ENCODE results near the gene SEC11A. TPM values are rescaled to one million over a fixed set of nuclear protein-coding genes. Genes with fewer than 3 reads are reported as not detected.

Gene SEC11A
- polyA plus RNA-seq, 1 donor, result 279 TPM

DNA sequence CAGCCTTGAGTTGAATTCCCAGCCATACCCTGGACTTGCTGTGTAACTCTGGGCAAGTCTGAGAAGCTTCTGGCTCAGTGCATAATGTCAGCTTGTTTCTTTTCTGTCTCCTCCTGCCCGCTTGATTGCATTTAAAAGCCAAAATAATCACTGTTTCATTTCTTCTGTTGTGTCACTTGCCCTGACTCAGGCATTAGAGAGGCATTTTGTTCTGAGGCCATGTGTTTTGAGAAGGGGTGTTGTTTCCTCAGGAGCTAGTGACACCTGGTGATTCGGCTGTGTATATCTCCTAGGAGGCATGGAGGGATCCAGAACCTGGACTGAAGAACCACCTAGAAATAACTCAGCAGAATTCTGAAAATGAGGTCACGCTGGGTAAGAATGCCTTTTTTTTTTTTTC, 77.8 kb downstream of the SEC11A start:
- no peak for DNase-seq

DNA sequence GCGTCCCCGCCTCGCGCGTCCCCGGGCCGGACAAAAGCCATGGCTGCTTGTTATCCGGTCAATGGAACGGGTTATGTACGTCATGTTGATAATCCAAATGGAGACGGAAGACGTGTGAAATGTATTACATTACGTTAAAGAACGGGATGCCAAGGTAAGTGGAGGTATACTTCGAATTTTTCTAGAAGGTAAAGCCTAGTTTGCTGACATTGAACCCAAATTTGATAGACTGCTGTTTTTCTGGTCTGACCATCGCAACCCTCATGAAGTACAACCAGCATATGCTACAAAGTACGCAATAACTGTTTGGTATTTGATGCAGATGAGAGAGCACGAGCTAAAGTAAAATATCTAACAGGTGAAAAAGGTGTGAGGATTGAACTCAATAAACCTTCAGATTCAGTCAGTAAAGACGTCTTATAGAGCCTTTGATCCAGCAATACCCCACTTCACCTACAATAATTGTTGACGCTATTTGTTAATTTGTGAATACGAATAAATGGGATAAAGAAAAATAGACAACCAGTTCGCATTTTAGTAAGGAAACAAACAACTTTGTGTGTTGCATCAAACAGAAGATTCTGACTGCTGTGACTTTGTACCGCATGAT, 81.6 kb downstream of the SEC11A start:
- DNase-seq, result no peak

- peak; percentile 83 for DNase-seq
Measured at GRCh38 chr15:84633311-84634227, 82.4 kb downstream of the SEC11A start.

- DNase-seq, result no peak
Measured at GRCh38 chr15:84631706-84632272, 84.2 kb downstream of the SEC11A start.

DNA sequence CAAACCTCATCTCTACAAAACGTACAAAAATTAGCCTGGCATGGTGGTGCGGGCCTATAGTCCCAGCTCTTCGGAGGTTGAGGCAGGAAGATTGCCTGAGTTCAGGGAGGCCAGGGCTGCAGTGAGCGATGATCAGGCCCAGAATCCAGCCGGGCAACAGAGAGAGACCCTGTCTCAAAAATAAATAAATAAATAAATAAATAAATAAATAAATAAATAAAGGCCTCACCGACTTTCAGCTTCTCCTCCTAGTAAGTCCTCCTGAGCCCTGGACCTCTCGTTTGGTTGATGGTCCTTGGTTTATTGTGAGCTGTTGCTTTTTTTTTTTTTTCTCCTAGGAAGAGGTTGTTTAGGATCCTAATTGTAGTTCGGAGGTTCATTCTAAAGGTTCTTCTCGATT, 86.9 kb downstream of the SEC11A start:
- DNase-seq, result no peak

GRCh38 chr15:84625123-84625522, 90.8 kb downstream of the SEC11A start:
- DNase-seq, result no peak

DNA sequence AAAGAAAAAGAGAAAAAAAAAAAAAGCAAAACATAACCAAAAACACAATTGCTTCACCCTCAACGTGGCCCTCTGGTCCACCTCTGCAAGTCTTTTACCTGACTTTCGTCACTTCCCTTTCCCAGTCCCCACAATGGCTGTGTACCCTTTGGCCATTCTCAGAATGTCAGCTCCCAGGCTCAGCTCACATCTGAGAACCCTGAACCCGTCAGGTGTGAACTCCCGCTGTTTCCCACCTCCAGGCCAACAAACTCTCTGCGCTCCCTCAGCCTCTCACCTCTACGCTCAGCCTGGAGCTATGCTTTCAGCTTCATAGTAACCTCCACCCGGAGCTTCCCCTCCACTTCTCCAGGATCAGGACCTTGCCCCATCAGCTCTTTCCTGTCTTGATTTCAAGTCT, 91.6 kb downstream of the SEC11A start:
- no peak for DNase-seq

- no peak for DNase-seq
Measured at GRCh38 chr15:84621358-84621979, 94.5 kb downstream of the SEC11A start.

DNA sequence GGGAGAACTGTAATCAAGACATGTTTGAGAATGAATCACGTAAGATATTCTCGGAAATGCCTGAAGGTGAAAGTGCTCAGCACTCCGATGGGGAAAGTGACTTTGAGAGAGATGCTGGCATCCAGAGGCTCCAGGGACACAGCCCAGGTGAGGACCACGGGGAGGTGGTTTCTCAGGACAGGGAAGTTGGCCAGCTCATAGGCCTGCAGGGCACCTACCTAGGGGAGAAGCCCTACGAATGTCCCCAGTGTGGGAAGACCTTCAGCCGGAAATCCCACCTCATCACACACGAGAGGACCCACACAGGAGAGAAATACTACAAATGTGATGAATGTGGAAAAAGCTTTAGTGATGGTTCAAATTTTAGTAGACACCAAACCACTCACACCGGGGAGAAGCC, 95.3 kb downstream of the SEC11A start:
- DNase-seq, result no peak

Other genes with a start within 250 kb of the SEC11A start
- 14.0 TPM for gene ZSCAN2, start 115.1 kb downstream of the SEC11A start, polyA plus RNA-seq (ENCODE audit: insufficient read length)
- gene WDR73, start 61.9 kb downstream of the SEC11A start, polyA plus RNA-seq (ENCODE audit: insufficient read length), result 17.5 TPM
- 1.6 TPM for gene NMB, start 57.9 kb downstream of the SEC11A start, polyA plus RNA-seq (ENCODE audit: insufficient read length)
- 26.1 TPM for gene ZNF592, start 32.5 kb upstream of the SEC11A start, polyA plus RNA-seq (ENCODE audit: insufficient read length)
- gene ALPK3, start 101.2 kb upstream of the SEC11A start, polyA plus RNA-seq (ENCODE audit: insufficient read length), result 106 TPM
- gene SLC28A1, start 168.5 kb upstream of the SEC11A start, polyA plus RNA-seq (ENCODE audit: insufficient read length), result 0.32 TPM

Data from hindlimb muscle (tissue), 1 donor.